GM12891 (cell line): ENCODE results near the gene CDK19. TPM values are rescaled to one million over a fixed set of nuclear protein-coding genes. Genes with fewer than 3 reads are reported as not detected.
A peak's percentile ranks its signal among the peaks of the same experiment; 100 is the strongest.

Source experiments
- DNase-seq: peaks from one replicate; pipeline ENCODE4 v3.0.0; 2011; ENCODE audit warnings: low spot score; ENCODE audit not compliant: insufficient read length
- FAIRE-seq: peaks from 2 replicates; lab custom pipeline; 2011; peaks lifted over from hg19 to GRCh38; lab: Jason Lieb, UNC
- PAX5 ChIP-seq: IDR thresholded peaks from 2 replicates; pipeline ENCODE4 v1.6.1; 2011; ENCODE audit warnings: low read length, moderate library complexity, mild to moderate bottlenecking; ENCODE audit not compliant: insufficient read depth, severe bottlenecking
- POLR2A ChIP-seq: IDR thresholded peaks from 2 replicates; pipeline ENCODE4 v1.6.1; 2011; ENCODE audit warnings: low read depth, low read length, control low read depth
- POLR2AphosphoS5 ChIP-seq: IDR thresholded peaks from 2 replicates; pipeline ENCODE4 v1.6.1; 2011; ENCODE audit warnings: low read depth, low read length, control low read depth
- POU2F2 ChIP-seq: IDR thresholded peaks from 2 replicates; pipeline ENCODE4 v1.6.1; 2011; ENCODE audit warnings: low read depth, mild to moderate bottlenecking, control low read depth, low read length, moderate library complexity
- SPI1 ChIP-seq: IDR thresholded peaks from 2 replicates; pipeline ENCODE4 v1.6.1; 2011; ENCODE audit warnings: low read depth, low read length, control low read depth
- TAF1 ChIP-seq: IDR thresholded peaks from 2 replicates; pipeline ENCODE4 v1.6.1; 2011; ENCODE audit warnings: low read depth, low read length, control low read depth
- polyA plus RNA-seq: library from polyadenylated mRNA; unstranded; fragments of >200 nt; gene quantifications from one replicate; pipeline ENCODE4 v1.2.1, GENCODE V29; 2012; ENCODE audit warnings: low read depth, missing spikeins, inconsistent platforms; ENCODE audit not compliant: missing spikeins

The CDK19 gene
- 9.6 TPM for polyA plus RNA-seq

GRCh38 chr6:110815411-110816409, at the start of gene CDK19:
CDK19 (minus strand) TSS chr6:110815469; CDS start chr6:110815136, 333 bp downstream.
- peak; percentile 72 for DNase-seq
- peak; percentile 98 for FAIRE-seq
- peak; percentile 80 for TF ChIP-seq POU2F2
- peak; percentile 9; the same call in 1 of the 2 replicates for TF ChIP-seq SPI1
- peak; percentile 97 for TF ChIP-seq POLR2AphosphoS5
- TF ChIP-seq PAX5 = no peak
- peak; percentile 98 for TF ChIP-seq POLR2A
- TF ChIP-seq TAF1 = peak; percentile 62; the same call in 1 of the 2 replicates

- FAIRE-seq = no peak
- DNase-seq = no peak
- no peak for TF ChIP-seq POLR2A
- no peak for TF ChIP-seq PAX5
- no peak for TF ChIP-seq POLR2AphosphoS5
- no peak for TF ChIP-seq TAF1
- no peak for TF ChIP-seq POU2F2
- TF ChIP-seq SPI1 = no peak
Observed at GRCh38 chr6:110864824-110865223, 49.6 kb upstream of the CDK19 start.

- peak; percentile 46 for DNase-seq
- no peak for TF ChIP-seq PAX5
- FAIRE-seq = no peak
Observed at GRCh38 chr6:110859335-110859792, 44.1 kb upstream of the CDK19 start.

- TF ChIP-seq SPI1 (no peak), TAF1 (no peak), POLR2A (no peak), POLR2AphosphoS5 (no peak), POU2F2 (no peak), PAX5 (no peak)
- FAIRE-seq = peak; percentile 43
- DNase-seq = no peak
Observed at GRCh38 chr6:110858562-110859214, 43.4 kb upstream of the CDK19 start.

- DNase-seq = no peak
- FAIRE-seq = no peak
- TF ChIP-seq TAF1 (no peak), POLR2A (no peak), PAX5 (no peak), SPI1 (no peak), POLR2AphosphoS5 (no peak), POU2F2 (no peak)
Observed at GRCh38 chr6:110858016-110858415, 42.7 kb upstream of the CDK19 start.

- DNase-seq (no peak), FAIRE-seq (no peak)
- no peak for TF ChIP-seq POLR2A
- TF ChIP-seq PAX5 = no peak
- no peak for TF ChIP-seq SPI1
- TF ChIP-seq POU2F2 = no peak
- TF ChIP-seq TAF1 = no peak
- no peak for TF ChIP-seq POLR2AphosphoS5
Observed at GRCh38 chr6:110856296-110856695, 41.0 kb upstream of the CDK19 start.

GRCh38 chr6:110853754-110854477, 38.6 kb upstream of the CDK19 start:
- DNase-seq (no peak), FAIRE-seq (no peak)
- TF ChIP-seq POLR2AphosphoS5 (no peak), PAX5 (no peak), POLR2A (no peak), POU2F2 (no peak), TAF1 (no peak), SPI1 (no peak)

- no peak for DNase-seq
- no peak for TF ChIP-seq PAX5
- no peak for TF ChIP-seq POLR2AphosphoS5
- TF ChIP-seq TAF1 = no peak
- no peak for TF ChIP-seq POU2F2
- no peak for TF ChIP-seq POLR2A
- TF ChIP-seq SPI1 = no peak
- FAIRE-seq = no peak
Observed at GRCh38 chr6:110852773-110853172, 37.5 kb upstream of the CDK19 start.

- DNase-seq (no peak), FAIRE-seq (no peak)
- TF ChIP-seq POU2F2 (no peak), SPI1 (no peak), POLR2A (no peak), TAF1 (no peak), PAX5 (no peak)
Observed at GRCh38 chr6:110849781-110850180, 34.5 kb upstream of the CDK19 start.
